Measurements from ENCODE around the gene SMAD7. TPM values are rescaled to one million over a fixed set of nuclear protein-coding genes. Genes with fewer than 3 reads are reported as not detected.

SMAD7 gene
- polyA plus RNA-seq, 2 of the 4 experiments (the other 2 are of a cell fraction): 19.9 to 26.9 TPM

DNA sequence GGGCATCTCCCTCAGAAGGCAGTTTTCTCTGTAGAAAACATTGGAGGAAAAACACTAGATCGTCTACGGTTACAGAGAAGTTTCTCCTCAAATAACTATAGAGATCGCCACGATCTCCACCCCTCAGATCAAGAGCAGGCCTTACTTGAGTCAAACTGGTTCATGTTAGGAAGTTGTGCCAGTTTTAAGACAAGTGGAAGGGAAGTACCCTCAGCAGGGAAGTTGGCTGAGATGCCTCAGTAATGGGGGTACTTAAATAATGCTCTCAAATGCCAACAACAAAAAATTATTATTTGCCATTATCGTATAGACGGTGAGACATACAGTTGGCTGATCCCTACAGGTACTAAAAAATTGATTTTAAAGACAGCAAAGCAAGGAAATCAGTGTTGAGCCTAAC is 8.2 kb upstream of the SMAD7 start:
- FAIRE-seq (no peak), ATAC-seq (no peak), DNase-seq (ENCODE audit: low read depth in 1 of 2, low spot score in 1 of 2) (no peak)
- POLR2A ChIA-PET: no interaction called here
- Histone ChIP-seq H3K9me3 (no peaks in the 10 kb centered on the region), H3K4me3 (no peak overlapping the region), H3K4me2 (no peak overlapping the region), H3K4me1 (peaks cover 38% of the 10 kb centered on the region), H3K27ac (no peak overlapping the region)
- TF ChIP-seq HEYL (CRISPR knock-in tag; IDR thresholded peaks at IDR 0.05) (no peak), CEBPB (IDR thresholded peaks at IDR 0.05) (no peak), FOSB (CRISPR knock-in tag; IDR thresholded peaks at IDR 0.05) (no peak), EHF (CRISPR knock-in tag; IDR thresholded peaks at IDR 0.05) (no peak), PHF8 (IDR thresholded peaks at IDR 0.05; ENCODE audit: borderline replicate concordance, low read depth) (no peak), EP300 (IDR thresholded peaks at IDR 0.05) (no peak)
- CTCF ChIA-PET: no interaction called here
- 94% methylated on average over 6 of the region's 6 CpGs for WGBS (ENCODE audit: missing lambda C conversion rate)

DNA sequence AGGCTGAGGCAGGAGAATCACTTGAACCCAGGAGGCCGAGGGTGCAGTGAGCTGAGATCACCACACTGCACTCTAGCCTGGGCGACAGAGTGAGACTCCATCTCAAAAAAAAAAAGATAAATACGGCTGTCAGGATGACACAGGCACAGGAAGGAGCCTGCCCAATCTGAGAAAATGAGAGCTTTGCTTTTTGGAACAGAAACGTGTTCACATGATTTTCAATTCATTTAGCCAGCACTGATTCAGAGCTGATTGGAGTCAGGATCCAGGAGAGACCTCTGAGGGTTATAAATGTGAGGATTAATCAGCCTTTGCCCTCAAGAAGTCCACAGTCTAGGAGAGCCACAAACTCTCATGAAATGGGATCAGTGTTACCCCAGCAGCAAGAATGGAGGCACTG is 6.9 kb upstream of the SMAD7 start:
- H3K4me2 ChIP-seq: no peak overlapping the region
- POLR2A ChIA-PET: no interaction called here
- H3K4me3 ChIP-seq: no peak overlapping the region
- TF ChIP-seq, protein P1, sequence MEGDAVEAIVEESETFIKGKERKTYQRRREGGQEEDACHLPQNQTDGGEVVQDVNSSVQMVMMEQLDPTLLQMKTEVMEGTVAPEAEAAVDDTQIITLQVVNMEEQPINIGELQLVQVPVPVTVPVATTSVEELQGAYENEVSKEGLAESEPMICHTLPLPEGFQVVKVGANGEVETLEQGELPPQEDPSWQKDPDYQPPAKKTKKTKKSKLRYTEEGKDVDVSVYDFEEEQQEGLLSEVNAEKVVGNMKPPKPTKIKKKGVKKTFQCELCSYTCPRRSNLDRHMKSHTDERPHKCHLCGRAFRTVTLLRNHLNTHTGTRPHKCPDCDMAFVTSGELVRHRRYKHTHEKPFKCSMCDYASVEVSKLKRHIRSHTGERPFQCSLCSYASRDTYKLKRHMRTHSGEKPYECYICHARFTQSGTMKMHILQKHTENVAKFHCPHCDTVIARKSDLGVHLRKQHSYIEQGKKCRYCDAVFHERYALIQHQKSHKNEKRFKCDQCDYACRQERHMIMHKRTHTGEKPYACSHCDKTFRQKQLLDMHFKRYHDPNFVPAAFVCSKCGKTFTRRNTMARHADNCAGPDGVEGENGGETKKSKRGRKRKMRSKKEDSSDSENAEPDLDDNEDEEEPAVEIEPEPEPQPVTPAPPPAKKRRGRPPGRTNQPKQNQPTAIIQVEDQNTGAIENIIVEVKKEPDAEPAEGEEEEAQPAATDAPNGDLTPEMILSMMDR (IDR thresholded peaks at IDR 0.05): no peak
- TF ChIP-seq RAD21 (conservative IDR thresholded peaks at IDR 0.05 in 1 of 2, IDR thresholded peaks at IDR 0.05 in 1 of 2) (no peak), HDAC2 (IDR thresholded peaks at IDR 0.05) (no peak), TFCP2L1 (CRISPR knock-in tag; IDR thresholded peaks at IDR 0.05) (no peak), JUN (IDR thresholded peaks at IDR 0.05) (no peak), PHF8 (IDR thresholded peaks at IDR 0.05; ENCODE audit: borderline replicate concordance, low read depth) (no peak), NFE2L2 (conservative IDR thresholded peaks at IDR 0.05; ENCODE audit: low read length) (no peak), EHMT2 (IDR thresholded peaks at IDR 0.05; ENCODE audit: low read depth) (no peak), NR3C1 (IDR thresholded peaks at IDR 0.05) (no peak), SMC3 (IDR thresholded peaks at IDR 0.05) (no peak)
- TF ChIP-seq, protein P2, sequence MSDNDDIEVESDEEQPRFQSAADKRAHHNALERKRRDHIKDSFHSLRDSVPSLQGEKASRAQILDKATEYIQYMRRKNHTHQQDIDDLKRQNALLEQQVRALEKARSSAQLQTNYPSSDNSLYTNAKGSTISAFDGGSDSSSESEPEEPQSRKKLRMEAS (IDR thresholded peaks at IDR 0.05): no peak
- TF ChIP-seq, protein P3, sequence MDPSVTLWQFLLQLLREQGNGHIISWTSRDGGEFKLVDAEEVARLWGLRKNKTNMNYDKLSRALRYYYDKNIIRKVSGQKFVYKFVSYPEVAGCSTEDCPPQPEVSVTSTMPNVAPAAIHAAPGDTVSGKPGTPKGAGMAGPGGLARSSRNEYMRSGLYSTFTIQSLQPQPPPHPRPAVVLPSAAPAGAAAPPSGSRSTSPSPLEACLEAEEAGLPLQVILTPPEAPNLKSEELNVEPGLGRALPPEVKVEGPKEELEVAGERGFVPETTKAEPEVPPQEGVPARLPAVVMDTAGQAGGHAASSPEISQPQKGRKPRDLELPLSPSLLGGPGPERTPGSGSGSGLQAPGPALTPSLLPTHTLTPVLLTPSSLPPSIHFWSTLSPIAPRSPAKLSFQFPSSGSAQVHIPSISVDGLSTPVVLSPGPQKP (IDR thresholded peaks at IDR 0.05; ENCODE audit: low read depth, low read length): no peak
- H3K27ac ChIP-seq: peak overlapping the region in 1 of 2 experiments; percentile 56; a peak in 2 of 6 replicates
- FAIRE-seq (no peak), DNase-seq (ENCODE audit: low read depth in 1 of 2, low spot score in 1 of 2) (no peak), ATAC-seq (no peak)
- H3K9me3 ChIP-seq: no peaks in the 10 kb centered on the region
- 68% methylated on average over 4 of the region's 4 CpGs for WGBS (ENCODE audit: missing lambda C conversion rate)
- CTCF ChIA-PET: interaction anchor here (0.9 kb wide), 1 partner anchor 59 kb away, joined by 3 read pairs; no protein-coding TSS in a partner anchor
- H3K4me1 ChIP-seq: peaks cover 45% of the 10 kb centered on the region

DNA sequence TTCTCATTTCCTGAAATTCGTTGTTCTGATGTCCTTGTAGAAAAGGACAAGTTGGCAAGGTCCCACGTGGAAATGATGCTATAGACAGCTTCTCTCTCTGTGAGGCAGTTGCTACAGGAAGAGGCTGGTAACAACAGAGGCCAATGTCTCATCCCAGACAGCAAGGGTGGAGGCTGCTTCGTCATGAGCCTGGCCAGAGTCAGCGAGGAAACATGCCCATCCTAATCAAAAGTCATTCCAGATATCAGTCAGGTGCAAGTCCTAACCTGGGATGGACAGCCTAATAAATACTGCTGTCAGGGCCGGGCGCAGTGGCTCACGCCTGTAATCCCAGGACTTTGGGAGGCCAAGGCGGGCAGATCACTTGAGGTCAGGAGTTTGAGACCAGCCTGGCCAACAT is 6.4 kb upstream of the SMAD7 start:
- no peaks in the 10 kb centered on the region for H3K9me3 ChIP-seq
- POLR2A ChIA-PET: no interaction called here
- FAIRE-seq: no peak
- peaks cover 45% of the 10 kb centered on the region for H3K4me1 ChIP-seq
- no peak overlapping the region for H3K4me3 ChIP-seq
- WGBS (ENCODE audit: missing lambda C conversion rate): 74% methylated on average over 8 of the region's 8 CpGs
- peak overlapping the region in 1 of 2 experiments; percentile 99; a peak in 2 of 6 replicates for H3K27ac ChIP-seq
- H3K4me2 ChIP-seq: no peak overlapping the region
- CTCF ChIA-PET: interaction anchor here (0.9 kb wide), 1 partner anchor 60 kb away, joined by 3 read pairs; no protein-coding TSS in a partner anchor
- no peak for ATAC-seq
- DNase-seq (ENCODE audit: low read depth in 1 of 2, low spot score in 1 of 2): no peak
- TF ChIP-seq EHF (CRISPR knock-in tag; IDR thresholded peaks at IDR 0.05): no peak
- TF ChIP-seq CHD2 (IDR thresholded peaks at IDR 0.05; ENCODE audit: low read length, partially characterized antibody): no peak
- no peak for TF ChIP-seq RNF2 (IDR thresholded peaks at IDR 0.05; ENCODE audit: borderline replicate concordance, low read depth)
- TF ChIP-seq, protein P4, sequence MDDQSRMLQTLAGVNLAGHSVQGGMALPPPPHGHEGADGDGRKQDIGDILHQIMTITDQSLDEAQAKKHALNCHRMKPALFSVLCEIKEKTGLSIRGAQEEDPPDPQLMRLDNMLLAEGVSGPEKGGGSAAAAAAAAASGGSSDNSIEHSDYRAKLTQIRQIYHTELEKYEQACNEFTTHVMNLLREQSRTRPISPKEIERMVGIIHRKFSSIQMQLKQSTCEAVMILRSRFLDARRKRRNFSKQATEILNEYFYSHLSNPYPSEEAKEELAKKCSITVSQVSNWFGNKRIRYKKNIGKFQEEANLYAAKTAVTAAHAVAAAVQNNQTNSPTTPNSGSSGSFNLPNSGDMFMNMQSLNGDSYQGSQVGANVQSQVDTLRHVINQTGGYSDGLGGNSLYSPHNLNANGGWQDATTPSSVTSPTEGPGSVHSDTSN (IDR thresholded peaks at IDR 0.05): no peak
- TF ChIP-seq HDAC2 (IDR thresholded peaks at IDR 0.05): no peak
- no peak for TF ChIP-seq SREBF2 (IDR thresholded peaks at IDR 0.05)
- no peak for TF ChIP-seq FOSB (CRISPR knock-in tag; IDR thresholded peaks at IDR 0.05)
- TF ChIP-seq CBX2 (IDR thresholded peaks at IDR 0.05; ENCODE audit: borderline replicate concordance, low read depth): no peak
- TF ChIP-seq ZC3H11A (IDR thresholded peaks at IDR 0.05): no peak
- TF ChIP-seq, protein P5, sequence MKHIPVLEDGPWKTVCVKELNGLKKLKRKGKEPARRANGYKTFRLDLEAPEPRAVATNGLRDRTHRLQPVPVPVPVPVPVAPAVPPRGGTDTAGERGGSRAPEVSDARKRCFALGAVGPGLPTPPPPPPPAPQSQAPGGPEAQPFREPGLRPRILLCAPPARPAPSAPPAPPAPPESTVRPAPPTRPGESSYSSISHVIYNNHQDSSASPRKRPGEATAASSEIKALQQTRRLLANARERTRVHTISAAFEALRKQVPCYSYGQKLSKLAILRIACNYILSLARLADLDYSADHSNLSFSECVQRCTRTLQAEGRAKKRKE (CRISPR knock-in tag; IDR thresholded peaks at IDR 0.05; ENCODE audit: low read depth): no peak
- no peak for TF ChIP-seq ZFP36 (IDR thresholded peaks at IDR 0.05; ENCODE audit: borderline replicate concordance, partially characterized antibody)
- TF ChIP-seq, protein P1 (IDR thresholded peaks at IDR 0.05): no peak
- no peak for TF ChIP-seq POLR2AphosphoS2 (conservative IDR thresholded peaks at IDR 0.05; ENCODE audit: low read length)
- TF ChIP-seq POLR2A (IDR thresholded peaks at IDR 0.05; ENCODE audit: low read length): no peak
- no peak for TF ChIP-seq NFE2L2 (conservative IDR thresholded peaks at IDR 0.05; ENCODE audit: low read length)

Data from A549 (cell line).